Fibroblast of lung (primary cell): Measurements from ENCODE around the gene VARS2. TPM values are rescaled to one million over a fixed set of nuclear protein-coding genes. Genes with fewer than 3 reads are reported as not detected.
"Not testable (repeated sequence)": the region's sequence is repeated elsewhere in the genome, so short reads cannot be mapped to it uniquely, and the experiment has no call there.

Experiments used
- DNase-seq, 2 donors: peaks; one replicate each; pipeline versions ENCODE4 v3.0.0 to v3.0.0-alpha.2; 2010; ENCODE audit warnings: low read depth in 2 of 2
- H2AFZ ChIP-seq: 2 replicates; pipeline ENCODE4 v1.5.1; 2012; ENCODE audit warnings: low read length, control low read depth, inconsistent platforms
- H3K27ac ChIP-seq: 2 replicates; pipeline ENCODE4 v1.5.1; 2011; ENCODE audit warnings: low read length, control low read depth; ENCODE audit not compliant: insufficient read depth
- H3K27me3 ChIP-seq: 2 replicates; pipeline ENCODE4 v1.5.1; 2011; ENCODE audit warnings: mild to moderate bottlenecking, low read length; ENCODE audit not compliant: control insufficient read depth, insufficient read depth
- H3K36me3 ChIP-seq: 2 replicates; pipeline ENCODE4 v1.5.1; 2011; ENCODE audit warnings: low read length; ENCODE audit not compliant: control insufficient read depth, insufficient read depth
- H3K4me1 ChIP-seq: 2 replicates; pipeline ENCODE4 v1.5.1; 2011; ENCODE audit warnings: low read length; ENCODE audit not compliant: control insufficient read depth, insufficient read depth; ENCODE audit errors: extremely low read depth
- H3K4me2 ChIP-seq: 2 replicates; pipeline ENCODE4 v1.5.1; 2011; ENCODE audit warnings: low read length, control low read depth; ENCODE audit not compliant: insufficient read depth; ENCODE audit errors: extremely low read depth
- H3K4me3 ChIP-seq, 4 experiments: fragments of 200-600 bp in 1 of 4; sonication (generic) in 1 of 4; replicated peaks in 1 of 4; 2 replicates each; pipeline ENCODE4 v1.5.1; 2011 to 2016; ENCODE audit warnings: low read length in 4 of 4, low read depth in 3 of 4, mild to moderate bottlenecking in 3 of 4, control low read depth in 2 of 4, inconsistent platforms in 1 of 4, mixed read lengths in 1 of 4; ENCODE audit not compliant: insufficient read depth in 1 of 4; ENCODE audit errors: control extremely low read depth in 1 of 4
- H3K79me2 ChIP-seq: 2 replicates; pipeline ENCODE4 v1.5.1; 2012; ENCODE audit warnings: mild to moderate bottlenecking, low read length, inconsistent platforms; ENCODE audit not compliant: control insufficient read depth, insufficient read depth
- H3K9ac ChIP-seq: 2 replicates; pipeline ENCODE4 v1.5.1; 2011; ENCODE audit warnings: mild to moderate bottlenecking, low read length, control low read depth; ENCODE audit not compliant: insufficient read depth
- H3K9me3 ChIP-seq: 2 replicates; pipeline ENCODE4 v1.5.1; 2012; ENCODE audit warnings: low read depth, low read length; ENCODE audit not compliant: control insufficient read depth, insufficient read depth
- H4K20me1 ChIP-seq: 2 replicates; pipeline ENCODE4 v1.5.1; 2011; ENCODE audit warnings: low read length; ENCODE audit not compliant: control insufficient read depth, insufficient read depth; ENCODE audit errors: extremely low read depth
- CTCF ChIP-seq, 2 donors: IDR thresholded peaks in 1 of 2; conservative IDR thresholded peaks in 1 of 2; 1 replicate in 1 of 2; 2 replicates in 1 of 2; pipeline ENCODE4 v1.5.1; 2011 to 2012; ENCODE audit warnings: low read length in 2 of 2, control low read depth in 1 of 2, inconsistent platforms in 1 of 2, low read depth in 1 of 2, mild to moderate bottlenecking in 1 of 2
- EZH2 ChIP-seq: IDR thresholded peaks from 2 replicates; pipeline ENCODE4 v1.5.1; 2012; ENCODE audit warnings: low read length, control low read depth, mild to moderate bottlenecking; ENCODE audit errors: missing control alignments
- polyA minus RNA-seq: library from RNA; depleted of rRNA, polyadenylated mRNA; stranded (reverse); fragments of >200 nt; gene quantifications from 2 replicates; pipeline ENCODE4 v1.2.3, GENCODE V29; 2011; ENCODE audit warnings: low replicate concordance
- polyA plus RNA-seq, 2 donors: library from polyadenylated mRNA; depleted of rRNA in 1 of 2; stranded (reverse) in 1 of 2; unstranded in 1 of 2; fragments of >200 nt; gene quantifications; 2 replicates each; pipeline ENCODE4 v1.2.1, GENCODE V29; 2011 to 2012; ENCODE audit warnings: missing spikeins in 1 of 2
- total RNA-seq: library from RNA; depleted of rRNA; stranded (reverse); fragments of >200 nt; gene quantifications from 2 replicates; pipeline ENCODE4 v1.2.1, GENCODE V29; 2014

The VARS2 gene
- total RNA-seq (13.1 and 20.5 TPM in 2 replicates), polyA plus RNA-seq (6.8 and 11.4 TPM in 2 replicates), polyA minus RNA-seq (10.8 and 31.9 TPM in 2 replicates)
- polyA plus RNA-seq (2012), result 8.9 and 18.5 TPM in 2 replicates

GRCh38 chr6:30914076-30914853 is at the start of gene VARS2:
VARS2 (plus strand) TSS chr6:30914238; CDS start chr6:30914837, 599 bp downstream.
- no peaks in the 10 kb centered on the region for H4K20me1 ChIP-seq
- peak within 1 kb of the TSS; percentile 91 for H3K4me2 ChIP-seq
- peaks cover 11% of the 10 kb centered on the region for H3K36me3 ChIP-seq
- peaks cover 8% of the 10 kb centered on the region for H3K4me1 ChIP-seq
- no peaks in the 10 kb centered on the region for H3K9me3 ChIP-seq
- H3K79me2 ChIP-seq, result no peaks in the 10 kb centered on the region
- peak; percentile 83 to 92 for DNase-seq
- no peaks in the 10 kb centered on the region for H3K27me3 ChIP-seq
- H2AFZ ChIP-seq, result peak within 1 kb of the TSS; percentile 63
- peak within 1 kb of the TSS; percentile 65 for H3K9ac ChIP-seq
- TF ChIP-seq EZH2, result no peak
- peak; percentile 21 to 40 for TF ChIP-seq CTCF (conservative IDR thresholded peaks at IDR 0.05 in 1 of 2, IDR thresholded peaks at IDR 0.05 in 1 of 2; ENCODE audit: low read depth in 1 of 2, low read length in 2 of 2)
- H3K4me3 ChIP-seq, result peak within 1 kb of the TSS; percentile 43 to 68 (median 58)
- H3K27ac ChIP-seq, result peak within 1 kb of the TSS; percentile 75

GRCh38 chr6:30864325-30864724 is 49.7 kb upstream of the VARS2 start:
- no peaks in the 10 kb centered on the region for H3K36me3 ChIP-seq
- no peak overlapping the region for H3K27ac ChIP-seq
- H3K4me3 ChIP-seq, result no peak overlapping the region
- no peak overlapping the region for H3K4me2 ChIP-seq
- TF ChIP-seq CTCF (conservative IDR thresholded peaks at IDR 0.05 in 1 of 2, IDR thresholded peaks at IDR 0.05 in 1 of 2; ENCODE audit: low read depth in 1 of 2, low read length in 2 of 2) (no peak), EZH2 (no peak)
- no peaks in the 10 kb centered on the region for H3K4me1 ChIP-seq
- no peaks in the 10 kb centered on the region for H3K79me2 ChIP-seq
- peaks cover 7% of the 10 kb centered on the region for H3K27me3 ChIP-seq
- no peaks in the 10 kb centered on the region for H3K9me3 ChIP-seq
- H4K20me1 ChIP-seq, result no peaks in the 10 kb centered on the region
- H3K9ac ChIP-seq, result no peak overlapping the region
- DNase-seq, result no peak
- no peak overlapping the region for H2AFZ ChIP-seq

- not testable (repeated sequence) for H3K9me3 ChIP-seq, H3K27ac ChIP-seq, DNase-seq, H3K4me3 ChIP-seq, H3K36me3 ChIP-seq, H3K27me3 ChIP-seq, H4K20me1 ChIP-seq, H2AFZ ChIP-seq, H3K4me2 ChIP-seq, H3K9ac ChIP-seq, H3K4me1 ChIP-seq, H3K79me2 ChIP-seq
Observed at GRCh38 chr6:30869241-30869749, 44.7 kb upstream of the VARS2 start.
